GM23338 (cell line): ENCODE results near the gene AQP6. TPM values are rescaled to one million over a fixed set of nuclear protein-coding genes. Genes with fewer than 3 reads are reported as not detected.

Experiments used
- ATAC-seq: fragments of 200-7000 bp; cut with Tn5 transposase; 3 replicates; pipeline ENCODE4 v1.9.1; 2020
- DNase-seq: peaks from one replicate; pipeline ENCODE4 v3.0.0-alpha.2; 2015; ENCODE audit warnings: low spot score
- H2AFZ ChIP-seq: fragments of 200-600 bp; sonication (generic); 2 replicates; pipeline ENCODE4 v1.8.0; 2016; ENCODE audit warnings: antibody characterized with exemption, mild to moderate bottlenecking, moderate library complexity
- H3F3A ChIP-seq: fragments of 200-600 bp; sonication (generic); replicated peaks from 2 replicates; pipeline ENCODE4 v1.8.0; 2017; ENCODE audit warnings: antibody characterized with exemption, mixed run types, low read depth
- H3K27ac ChIP-seq: fragments of 200-600 bp; sonication (generic); 2 replicates; pipeline ENCODE4 v1.6.1; 2016; ENCODE audit warnings: low read depth
- H3K27me3 ChIP-seq: fragments of 200-600 bp; sonication (generic); 2 replicates; pipeline ENCODE4 v1.8.0; 2016; ENCODE audit warnings: mild to moderate bottlenecking, mixed run types, moderate library complexity; ENCODE audit not compliant: insufficient read depth
- H3K36me3 ChIP-seq: fragments of 200-600 bp; sonication (generic); 2 replicates; pipeline ENCODE4 v1.8.0; 2016; ENCODE audit warnings: mild to moderate bottlenecking; ENCODE audit not compliant: insufficient read depth
- H3K4me1 ChIP-seq: fragments of 200-600 bp; sonication (generic); 2 replicates; pipeline ENCODE4 v1.8.0; 2016; ENCODE audit warnings: mild to moderate bottlenecking, moderate library complexity; ENCODE audit not compliant: insufficient read depth
- H3K4me2 ChIP-seq: fragments of 200-600 bp; sonication (generic); 2 replicates; pipeline ENCODE4 v1.7.1; 2017; ENCODE audit warnings: mixed run types
- H3K4me3 ChIP-seq: fragments of 200-600 bp; sonication (generic); 2 replicates; pipeline ENCODE4 v1.6.1; 2016; ENCODE audit warnings: mixed run types
- H3K79me2 ChIP-seq: fragments of 200-600 bp; sonication (generic); replicated peaks from 2 replicates; pipeline ENCODE4 v1.8.0; 2017; ENCODE audit warnings: mild to moderate bottlenecking; ENCODE audit not compliant: insufficient read depth
- H3K9me2 ChIP-seq: fragments of 200-600 bp; sonication (generic); 2 replicates; pipeline ENCODE4 v1.8.0; 2017; ENCODE audit not compliant: insufficient read depth
- H4K20me1 ChIP-seq: fragments of 200-600 bp; sonication (generic); replicated peaks from 2 replicates; pipeline ENCODE4 v1.8.0; 2017; ENCODE audit warnings: mild to moderate bottlenecking; ENCODE audit not compliant: insufficient read depth
- H3K27ac Mint-ChIP-seq: 2 replicates; pipeline ENCODE4 v1.8.0; 2020; ENCODE audit warnings: inconsistent platforms, mild to moderate bottlenecking, moderate library complexity, mixed read lengths
- H3K27me3 Mint-ChIP-seq: 3 replicates; pipeline ENCODE4 v1.8.0; 2022; ENCODE audit warnings: low read depth, mild to moderate bottlenecking, moderate library complexity, mixed read lengths, inconsistent platforms; ENCODE audit not compliant: insufficient read depth, poor library complexity
- H3K36me3 Mint-ChIP-seq: 3 replicates; pipeline ENCODE4 v1.8.0; 2021; ENCODE audit warnings: low read depth, mild to moderate bottlenecking, inconsistent platforms, moderate library complexity, mixed read lengths
- H3K4me1 Mint-ChIP-seq: 3 replicates; pipeline ENCODE4 v1.8.0; 2020; ENCODE audit warnings: mild to moderate bottlenecking, inconsistent platforms, mixed read lengths
- H3K4me3 Mint-ChIP-seq: 3 replicates; pipeline ENCODE4 v1.8.0; 2021; ENCODE audit warnings: moderate library complexity, mild to moderate bottlenecking, inconsistent platforms, mixed read lengths
- H3K9me3 Mint-ChIP-seq: 3 replicates; pipeline ENCODE4 v1.8.0; 2020; ENCODE audit warnings: moderate library complexity, mild to moderate bottlenecking, inconsistent platforms, mixed read lengths
- EZH2phosphoT487 ChIP-seq: fragments of 200-600 bp; sonication (generic); IDR thresholded peaks from one replicate; pipeline ENCODE4 v1.8.1; 2018; ENCODE audit warnings: antibody characterized with exemption; ENCODE audit not compliant: unreplicated experiment
- NANOG ChIP-seq: IDR thresholded peaks from 2 replicates; pipeline ENCODE4 v1.6.1; 2016; ENCODE audit warnings: antibody characterized with exemption, borderline replicate concordance
- ZNF114 ChIP-seq: fragments of 250-450 bp; sonication (Bioruptor Pico); IDR thresholded peaks from 2 replicates; pipeline ENCODE4 v1.5.0; 2020; ENCODE audit warnings: mild to moderate bottlenecking, moderate library complexity
- ZNF331 ChIP-seq: fragments of 250-450 bp; sonication (Bioruptor Pico); IDR thresholded peaks from 2 replicates; pipeline ENCODE4 v1.5.0; 2020; ENCODE audit warnings: low read depth, mild to moderate bottlenecking, moderate library complexity
- polyA plus RNA-seq: library from polyadenylated mRNA; unstranded; fragments of >200 nt; fragmentation: Nextera tagmentation; extraction: Ambion mirVana; gene quantifications from 2 replicates; pipeline ENCODE4 v1.2.1, GENCODE V29; 2016
- total RNA-seq: library from RNA; depleted of rRNA; stranded (reverse); fragments of >200 nt; shearing (Covaris generic); gene quantifications from 2 replicates; pipeline ENCODE4 v1.2.3, GENCODE V29; 2014
- TF ChIP-seq, protein P1 (sequence below): fragments of 250-450 bp; sonication (Bioruptor Pico); IDR thresholded peaks from 2 replicates; pipeline ENCODE4 v1.5.0; 2020; ENCODE audit warnings: mild to moderate bottlenecking, moderate library complexity
- TF ChIP-seq, protein P2 (sequence below): IDR thresholded peaks from 2 replicates; pipeline ENCODE4 v1.6.1; 2016; ENCODE audit warnings: antibody characterized with exemption
- TF ChIP-seq, protein P3 (sequence below), 2 experiments: fragments of 200-600 bp in 1 of 2; sonication (generic) in 1 of 2; conservative IDR thresholded peaks; 2 replicates each; pipeline versions ENCODE4 v1.5.1 to v1.6.1; 2016 to 2017; ENCODE audit warnings: antibody characterized with exemption in 2 of 2, low read depth in 2 of 2, mild to moderate bottlenecking in 2 of 2, moderate library complexity in 1 of 2

Gene AQP6
- total and polyA plus RNA-seq, 2 experiments from 2014 or later, result 0.08 TPM; not detected in 1

DNA sequence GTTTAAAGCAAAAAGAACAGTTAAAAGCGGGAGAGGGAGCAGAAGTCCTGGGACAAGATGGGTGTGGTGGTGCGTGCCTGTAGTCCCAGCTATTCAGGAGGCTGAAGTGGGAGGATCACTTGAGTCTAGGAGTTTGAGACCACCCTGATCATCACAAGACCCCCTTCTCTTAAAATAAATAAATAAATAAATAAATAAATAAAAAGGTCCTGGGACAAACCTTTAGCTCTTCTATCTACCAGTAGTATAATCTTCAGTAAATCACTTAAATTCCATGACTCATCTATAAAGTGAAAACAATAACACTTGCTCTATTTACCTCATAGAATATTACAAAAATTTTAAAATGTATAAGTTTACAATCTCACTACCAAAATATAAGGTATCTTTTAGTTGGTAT lies 46.8 kb downstream of the AQP6 start (continued):
- TF ChIP-seq, protein P1, sequence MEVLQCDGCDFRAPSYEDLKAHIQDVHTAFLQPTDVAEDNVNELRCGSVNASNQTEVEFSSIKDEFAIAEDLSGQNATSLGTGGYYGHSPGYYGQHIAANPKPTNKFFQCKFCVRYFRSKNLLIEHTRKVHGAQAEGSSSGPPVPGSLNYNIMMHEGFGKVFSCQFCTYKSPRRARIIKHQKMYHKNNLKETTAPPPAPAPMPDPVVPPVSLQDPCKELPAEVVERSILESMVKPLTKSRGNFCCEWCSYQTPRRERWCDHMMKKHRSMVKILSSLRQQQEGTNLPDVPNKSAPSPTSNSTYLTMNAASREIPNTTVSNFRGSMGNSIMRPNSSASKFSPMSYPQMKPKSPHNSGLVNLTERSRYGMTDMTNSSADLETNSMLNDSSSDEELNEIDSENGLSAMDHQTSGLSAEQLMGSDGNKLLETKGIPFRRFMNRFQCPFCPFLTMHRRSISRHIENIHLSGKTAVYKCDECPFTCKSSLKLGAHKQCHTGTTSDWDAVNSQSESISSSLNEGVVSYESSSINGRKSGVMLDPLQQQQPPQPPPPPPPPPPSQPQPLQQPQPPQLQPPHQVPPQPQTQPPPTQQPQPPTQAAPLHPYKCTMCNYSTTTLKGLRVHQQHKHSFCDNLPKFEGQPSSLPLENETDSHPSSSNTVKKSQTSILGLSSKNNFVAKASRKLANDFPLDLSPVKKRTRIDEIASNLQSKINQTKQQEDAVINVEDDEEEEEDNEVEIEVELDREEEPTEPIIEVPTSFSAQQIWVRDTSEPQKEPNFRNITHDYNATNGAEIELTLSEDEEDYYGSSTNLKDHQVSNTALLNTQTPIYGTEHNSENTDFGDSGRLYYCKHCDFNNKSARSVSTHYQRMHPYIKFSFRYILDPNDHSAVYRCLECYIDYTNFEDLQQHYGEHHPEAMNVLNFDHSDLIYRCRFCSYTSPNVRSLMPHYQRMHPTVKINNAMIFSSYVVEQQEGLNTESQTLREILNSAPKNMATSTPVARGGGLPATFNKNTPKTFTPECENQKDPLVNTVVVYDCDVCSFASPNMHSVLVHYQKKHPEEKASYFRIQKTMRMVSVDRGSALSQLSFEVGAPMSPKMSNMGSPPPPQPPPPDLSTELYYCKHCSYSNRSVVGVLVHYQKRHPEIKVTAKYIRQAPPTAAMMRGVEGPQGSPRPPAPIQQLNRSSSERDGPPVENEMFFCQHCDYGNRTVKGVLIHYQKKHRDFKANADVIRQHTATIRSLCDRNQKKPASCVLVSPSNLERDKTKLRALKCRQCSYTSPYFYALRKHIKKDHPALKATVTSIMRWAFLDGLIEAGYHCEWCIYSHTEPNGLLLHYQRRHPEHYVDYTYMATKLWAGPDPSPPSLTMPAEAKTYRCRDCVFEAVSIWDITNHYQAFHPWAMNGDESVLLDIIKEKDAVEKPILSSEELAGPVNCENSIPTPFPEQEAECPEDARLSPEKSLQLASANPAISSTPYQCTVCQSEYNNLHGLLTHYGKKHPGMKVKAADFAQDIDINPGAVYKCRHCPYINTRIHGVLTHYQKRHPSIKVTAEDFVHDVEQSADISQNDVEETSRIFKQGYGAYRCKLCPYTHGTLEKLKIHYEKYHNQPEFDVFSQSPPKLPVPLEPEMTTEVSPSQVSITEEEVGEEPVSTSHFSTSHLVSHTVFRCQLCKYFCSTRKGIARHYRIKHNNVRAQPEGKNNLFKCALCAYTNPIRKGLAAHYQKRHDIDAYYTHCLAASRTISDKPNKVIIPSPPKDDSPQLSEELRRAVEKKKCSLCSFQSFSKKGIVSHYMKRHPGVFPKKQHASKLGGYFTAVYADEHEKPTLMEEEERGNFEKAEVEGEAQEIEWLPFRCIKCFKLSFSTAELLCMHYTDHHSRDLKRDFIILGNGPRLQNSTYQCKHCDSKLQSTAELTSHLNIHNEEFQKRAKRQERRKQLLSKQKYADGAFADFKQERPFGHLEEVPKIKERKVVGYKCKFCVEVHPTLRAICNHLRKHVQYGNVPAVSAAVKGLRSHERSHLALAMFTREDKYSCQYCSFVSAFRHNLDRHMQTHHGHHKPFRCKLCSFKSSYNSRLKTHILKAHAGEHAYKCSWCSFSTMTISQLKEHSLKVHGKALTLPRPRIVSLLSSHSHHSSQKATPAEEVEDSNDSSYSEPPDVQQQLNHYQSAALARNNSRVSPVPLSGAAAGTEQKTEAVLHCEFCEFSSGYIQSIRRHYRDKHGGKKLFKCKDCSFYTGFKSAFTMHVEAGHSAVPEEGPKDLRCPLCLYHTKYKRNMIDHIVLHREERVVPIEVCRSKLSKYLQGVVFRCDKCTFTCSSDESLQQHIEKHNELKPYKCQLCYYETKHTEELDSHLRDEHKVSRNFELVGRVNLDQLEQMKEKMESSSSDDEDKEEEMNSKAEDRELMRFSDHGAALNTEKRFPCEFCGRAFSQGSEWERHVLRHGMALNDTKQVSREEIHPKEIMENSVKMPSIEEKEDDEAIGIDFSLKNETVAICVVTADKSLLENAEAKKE (CRISPR knock-in tag), result no peak
- no peak for TF ChIP-seq NANOG
- TF ChIP-seq, protein P2, sequence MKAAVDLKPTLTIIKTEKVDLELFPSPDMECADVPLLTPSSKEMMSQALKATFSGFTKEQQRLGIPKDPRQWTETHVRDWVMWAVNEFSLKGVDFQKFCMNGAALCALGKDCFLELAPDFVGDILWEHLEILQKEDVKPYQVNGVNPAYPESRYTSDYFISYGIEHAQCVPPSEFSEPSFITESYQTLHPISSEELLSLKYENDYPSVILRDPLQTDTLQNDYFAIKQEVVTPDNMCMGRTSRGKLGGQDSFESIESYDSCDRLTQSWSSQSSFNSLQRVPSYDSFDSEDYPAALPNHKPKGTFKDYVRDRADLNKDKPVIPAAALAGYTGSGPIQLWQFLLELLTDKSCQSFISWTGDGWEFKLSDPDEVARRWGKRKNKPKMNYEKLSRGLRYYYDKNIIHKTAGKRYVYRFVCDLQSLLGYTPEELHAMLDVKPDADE, result no peak
- TF ChIP-seq, protein P3, sequence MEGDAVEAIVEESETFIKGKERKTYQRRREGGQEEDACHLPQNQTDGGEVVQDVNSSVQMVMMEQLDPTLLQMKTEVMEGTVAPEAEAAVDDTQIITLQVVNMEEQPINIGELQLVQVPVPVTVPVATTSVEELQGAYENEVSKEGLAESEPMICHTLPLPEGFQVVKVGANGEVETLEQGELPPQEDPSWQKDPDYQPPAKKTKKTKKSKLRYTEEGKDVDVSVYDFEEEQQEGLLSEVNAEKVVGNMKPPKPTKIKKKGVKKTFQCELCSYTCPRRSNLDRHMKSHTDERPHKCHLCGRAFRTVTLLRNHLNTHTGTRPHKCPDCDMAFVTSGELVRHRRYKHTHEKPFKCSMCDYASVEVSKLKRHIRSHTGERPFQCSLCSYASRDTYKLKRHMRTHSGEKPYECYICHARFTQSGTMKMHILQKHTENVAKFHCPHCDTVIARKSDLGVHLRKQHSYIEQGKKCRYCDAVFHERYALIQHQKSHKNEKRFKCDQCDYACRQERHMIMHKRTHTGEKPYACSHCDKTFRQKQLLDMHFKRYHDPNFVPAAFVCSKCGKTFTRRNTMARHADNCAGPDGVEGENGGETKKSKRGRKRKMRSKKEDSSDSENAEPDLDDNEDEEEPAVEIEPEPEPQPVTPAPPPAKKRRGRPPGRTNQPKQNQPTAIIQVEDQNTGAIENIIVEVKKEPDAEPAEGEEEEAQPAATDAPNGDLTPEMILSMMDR (conservative IDR thresholded peaks at IDR 0.05; ENCODE audit: low read depth in 2 of 2), result no peak

DNA sequence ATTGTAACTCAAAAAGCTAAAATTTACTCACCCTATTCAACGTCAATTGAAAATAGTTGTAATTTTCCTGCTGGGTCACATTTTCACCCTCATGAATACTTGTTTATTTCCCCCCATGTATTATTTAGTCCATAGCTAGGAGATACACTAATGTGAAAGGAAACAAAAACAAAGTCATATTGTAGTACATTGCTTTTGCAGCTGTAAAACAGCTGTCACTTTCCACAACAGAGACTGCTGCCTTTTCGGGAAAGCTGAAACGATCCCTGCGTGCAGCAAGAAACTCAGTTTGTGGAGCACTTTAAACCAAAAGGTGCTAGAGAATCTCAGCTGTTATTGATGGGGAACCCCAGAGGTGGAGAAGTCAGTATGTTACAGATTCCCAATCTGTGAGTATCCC lies 48.3 kb downstream of the AQP6 start:
- no peaks in the 10 kb centered on the region for H3K36me3 ChIP-seq
- peaks cover 6% of the 10 kb centered on the region for H4K20me1 ChIP-seq
- Mint-ChIP-seq H3K4me1 (peaks cover 19% of the 10 kb centered on the region), H3K27ac (no peak overlapping the region), H3K27me3 (peaks cover 11% of the 10 kb centered on the region), H3K9me3 (no peaks in the 10 kb centered on the region), H3K4me3 (no peak overlapping the region), H3K36me3 (peaks cover 5% of the 10 kb centered on the region; the same call in 2 of the 3 replicates)
- H3K9me2 ChIP-seq, result no peaks in the 10 kb centered on the region
- peaks cover 6% of the 10 kb centered on the region; the same call in 1 of the 2 replicates for H3K4me1 ChIP-seq
- H3K4me3 ChIP-seq, result no peak overlapping the region
- no peak overlapping the region for H2AFZ ChIP-seq
- DNase-seq, result no peak
- ATAC-seq, result no peak
- no peaks in the 10 kb centered on the region for H3F3A ChIP-seq
- peaks cover 84% of the 10 kb centered on the region for H3K79me2 ChIP-seq
- no peaks in the 10 kb centered on the region for H3K27me3 ChIP-seq
- no peak overlapping the region for H3K27ac ChIP-seq
- no peak overlapping the region for H3K4me2 ChIP-seq
- TF ChIP-seq ZNF114 (CRISPR knock-in tag) (no peak), ZNF331 (CRISPR knock-in tag) (no peak), EZH2phosphoT487 (no peak)
- TF ChIP-seq, protein P1 (CRISPR knock-in tag), result no peak
